HG02571 (cell line): Measurements from ENCODE around the gene TMEM94.
"Not testable (repeated sequence)": the region's sequence is repeated elsewhere in the genome, so short reads cannot be mapped to it uniquely, and the experiment has no call there.

Source experiments
- ATAC-seq: cut with Tn5 transposase; IDR thresholded peaks from one replicate; pipeline ENCODE4 v1.9.1; 2021; ENCODE audit warnings: mild to moderate bottlenecking, moderate library complexity; ENCODE audit not compliant: unreplicated experiment

TMEM94 gene

GRCh38 chr17:75445296-75445695, 11.1 kb upstream of the TMEM94 start:
- ATAC-seq, result no peak

GRCh38 chr17:75445896-75446295, 10.5 kb upstream of the TMEM94 start:
- ATAC-seq, result not testable (repeated sequence)

- ATAC-seq, result no peak
Measured at GRCh38 chr17:75447951-75448856, 8.2 kb upstream of the TMEM94 start.

GRCh38 chr17:75450270-75450669, 6.2 kb upstream of the TMEM94 start:
- no peak for ATAC-seq

- no peak for ATAC-seq
Measured at GRCh38 chr17:75454193-75454592, 2.2 kb upstream of the TMEM94 start.

GRCh38 chr17:75454672-75455071, 1.8 kb upstream of the TMEM94 start:
- not testable (repeated sequence) for ATAC-seq

- ATAC-seq, result peak; percentile 8
Measured at GRCh38 chr17:75456039-75456416, 407 bp upstream of the TMEM94 start.

- no peak for ATAC-seq
Measured at GRCh38 chr17:75457047-75457654, 716 bp downstream of the TMEM94 start.

GRCh38 chr17:75459246-75459589, 2.8 kb downstream of the TMEM94 start:
- no peak for ATAC-seq

- no peak for ATAC-seq
Measured at GRCh38 chr17:75459590-75460267, 3.3 kb downstream of the TMEM94 start.

- ATAC-seq, result no peak
Measured at GRCh38 chr17:75460295-75460694, 3.9 kb downstream of the TMEM94 start.

GRCh38 chr17:75463603-75464002, 7.2 kb downstream of the TMEM94 start:
- ATAC-seq, result no peak

- no peak for ATAC-seq
Measured at GRCh38 chr17:75465039-75465438, 8.6 kb downstream of the TMEM94 start.

- no peak for ATAC-seq
Measured at GRCh38 chr17:75468291-75468754, 11.9 kb downstream of the TMEM94 start.

GRCh38 chr17:75468779-75469373, 12.4 kb downstream of the TMEM94 start:
- ATAC-seq, result no peak

GRCh38 chr17:75471207-75471606, 14.8 kb downstream of the TMEM94 start:
- ATAC-seq, result no peak

- no peak for ATAC-seq
Measured at GRCh38 chr17:75472119-75472518, 15.7 kb downstream of the TMEM94 start.

GRCh38 chr17:75473246-75473645, 16.8 kb downstream of the TMEM94 start:
- no peak for ATAC-seq

- ATAC-seq, result no peak
Measured at GRCh38 chr17:75474736-75475135, 18.3 kb downstream of the TMEM94 start.

- no peak for ATAC-seq
Measured at GRCh38 chr17:75475144-75475835, 18.9 kb downstream of the TMEM94 start.

- no peak for ATAC-seq
Measured at GRCh38 chr17:75475851-75476250, 19.4 kb downstream of the TMEM94 start.
